ENCODE results near the gene APH1A. TPM values are rescaled to one million over a fixed set of nuclear protein-coding genes. Genes with fewer than 3 reads are reported as not detected.
"Not testable (repeated sequence)": the region's sequence is repeated elsewhere in the genome, so short reads cannot be mapped to it uniquely, and the experiment has no call there.

The APH1A gene
- 175 and 179 TPM in 2 replicates for total RNA-seq (2014; rRNA removed; shearing (Covaris generic))

GRCh38 chr1:150268705-150269403 is at the start of gene APH1A:
APH1A (minus strand) TSS chr1:150269016; CDS start chr1:150268810, 206 bp downstream.
- DNase-seq: peak; percentile 99
- Histone ChIP-seq H3K27me3 (ENCODE audit: control insufficient read depth, insufficient read depth, low read length) (no peaks in the 10 kb centered on the region), H3K4me3 (ENCODE audit: insufficient read depth, low read depth, low read length) (peak within 1 kb of the TSS; percentile 90), H3K36me3 (replicated peaks; ENCODE audit: control insufficient read depth, insufficient read depth, low read length) (peaks cover 21% of the 10 kb centered on the region)

GRCh38 chr1:150314691-150315090 is 45.9 kb upstream of the APH1A start:
- not testable (repeated sequence) for DNase-seq; H3K36me3 ChIP-seq (replicated peaks; ENCODE audit: control insufficient read depth, insufficient read depth, low read length); H3K27me3 ChIP-seq (ENCODE audit: control insufficient read depth, insufficient read depth, low read length); H3K4me3 ChIP-seq (ENCODE audit: insufficient read depth, low read depth, low read length)

GRCh38 chr1:150311762-150312161 is 42.9 kb upstream of the APH1A start:
- DNase-seq: no peak
- Histone ChIP-seq H3K4me3 (ENCODE audit: insufficient read depth, low read depth, low read length) (no peak overlapping the region), H3K36me3 (replicated peaks; ENCODE audit: control insufficient read depth, insufficient read depth, low read length) (peaks cover 6% of the 10 kb centered on the region), H3K27me3 (ENCODE audit: control insufficient read depth, insufficient read depth, low read length) (no peaks in the 10 kb centered on the region)

GRCh38 chr1:150309758-150310508 is 41.1 kb upstream of the APH1A start:
- H3K4me3 ChIP-seq (ENCODE audit: insufficient read depth, low read depth, low read length): no peak overlapping the region
- no peaks in the 10 kb centered on the region for H3K27me3 ChIP-seq (ENCODE audit: control insufficient read depth, insufficient read depth, low read length)
- H3K36me3 ChIP-seq (replicated peaks; ENCODE audit: control insufficient read depth, insufficient read depth, low read length): peaks cover 8% of the 10 kb centered on the region
- no peak for DNase-seq

- not testable (repeated sequence) for H3K36me3 ChIP-seq (replicated peaks; ENCODE audit: control insufficient read depth, insufficient read depth, low read length); H3K27me3 ChIP-seq (ENCODE audit: control insufficient read depth, insufficient read depth, low read length); H3K4me3 ChIP-seq (ENCODE audit: insufficient read depth, low read depth, low read length); DNase-seq
Measured at GRCh38 chr1:150308585-150308984, 39.8 kb upstream of the APH1A start.

GRCh38 chr1:150302902-150303301 is 34.1 kb upstream of the APH1A start:
- Histone ChIP-seq H3K4me3 (ENCODE audit: insufficient read depth, low read depth, low read length) (no peak overlapping the region), H3K36me3 (replicated peaks; ENCODE audit: control insufficient read depth, insufficient read depth, low read length) (peaks cover 14% of the 10 kb centered on the region), H3K27me3 (ENCODE audit: control insufficient read depth, insufficient read depth, low read length) (no peaks in the 10 kb centered on the region)
- DNase-seq: peak; percentile 26

- peaks cover 12% of the 10 kb centered on the region for H3K36me3 ChIP-seq (replicated peaks; ENCODE audit: control insufficient read depth, insufficient read depth, low read length)
- peak; percentile 37 for DNase-seq
- H3K27me3 ChIP-seq (ENCODE audit: control insufficient read depth, insufficient read depth, low read length): no peaks in the 10 kb centered on the region
- H3K4me3 ChIP-seq (ENCODE audit: insufficient read depth, low read depth, low read length): no peak overlapping the region
Measured at GRCh38 chr1:150302338-150302737, 33.5 kb upstream of the APH1A start.

GRCh38 chr1:150299716-150300115 is 30.9 kb upstream of the APH1A start:
- no peak overlapping the region for H3K4me3 ChIP-seq (ENCODE audit: insufficient read depth, low read depth, low read length)
- H3K27me3 ChIP-seq (ENCODE audit: control insufficient read depth, insufficient read depth, low read length): no peaks in the 10 kb centered on the region
- peaks cover 13% of the 10 kb centered on the region for H3K36me3 ChIP-seq (replicated peaks; ENCODE audit: control insufficient read depth, insufficient read depth, low read length)
- DNase-seq: no peak

- Histone ChIP-seq H3K4me3 (ENCODE audit: insufficient read depth, low read depth, low read length) (no peak overlapping the region), H3K36me3 (replicated peaks; ENCODE audit: control insufficient read depth, insufficient read depth, low read length) (peaks cover 12% of the 10 kb centered on the region), H3K27me3 (ENCODE audit: control insufficient read depth, insufficient read depth, low read length) (no peaks in the 10 kb centered on the region)
- no peak for DNase-seq
Measured at GRCh38 chr1:150295476-150295875, 26.7 kb upstream of the APH1A start.

GRCh38 chr1:150293433-150294253 is 24.8 kb upstream of the APH1A start, which contains the start of gene MRPS21:
MRPS21 (plus strand) TSS chr1:150293861; CDS start chr1:150294367, 506 bp downstream.
- DNase-seq: peak; percentile 85
- peak within 1 kb of the TSS; percentile 90 for H3K4me3 ChIP-seq (ENCODE audit: insufficient read depth, low read depth, low read length)
- no peaks in the 10 kb centered on the region; the same call in 1 of the 2 replicates for H3K27me3 ChIP-seq (ENCODE audit: control insufficient read depth, insufficient read depth, low read length)
- peaks cover 10% of the 10 kb centered on the region for H3K36me3 ChIP-seq (replicated peaks; ENCODE audit: control insufficient read depth, insufficient read depth, low read length)

GRCh38 chr1:150288822-150289221 is 20.0 kb upstream of the APH1A start:
- Histone ChIP-seq H3K27me3 (ENCODE audit: control insufficient read depth, insufficient read depth, low read length) (peaks cover 4% of the 10 kb centered on the region; the same call in 1 of the 2 replicates), H3K4me3 (ENCODE audit: insufficient read depth, low read depth, low read length) (no peak overlapping the region), H3K36me3 (replicated peaks; ENCODE audit: control insufficient read depth, insufficient read depth, low read length) (no peaks in the 10 kb centered on the region; the same call in none of the 2 replicates)
- DNase-seq: no peak

- H3K36me3 ChIP-seq (replicated peaks; ENCODE audit: control insufficient read depth, insufficient read depth, low read length): no peaks in the 10 kb centered on the region; the same call in none of the 2 replicates
- peaks cover 8% of the 10 kb centered on the region for H3K27me3 ChIP-seq (ENCODE audit: control insufficient read depth, insufficient read depth, low read length)
- no peak for DNase-seq
- no peak overlapping the region for H3K4me3 ChIP-seq (ENCODE audit: insufficient read depth, low read depth, low read length)
Measured at GRCh38 chr1:150288382-150288781, 19.6 kb upstream of the APH1A start.

- peaks cover 27% of the 10 kb centered on the region for H3K27me3 ChIP-seq (ENCODE audit: control insufficient read depth, insufficient read depth, low read length)
- DNase-seq: no peak
Measured at GRCh38 chr1:150283260-150283659, 14.4 kb upstream of the APH1A start.

GRCh38 chr1:150282558-150282958 is 13.7 kb upstream of the APH1A start:
- Histone ChIP-seq H3K4me3 (ENCODE audit: insufficient read depth, low read depth, low read length) (peak overlapping the region; percentile 47), H3K27me3 (ENCODE audit: control insufficient read depth, insufficient read depth, low read length) (peaks cover 26% of the 10 kb centered on the region), H3K36me3 (replicated peaks; ENCODE audit: control insufficient read depth, insufficient read depth, low read length) (no peaks in the 10 kb centered on the region; the same call in none of the 2 replicates)
- no peak for DNase-seq

More at GRCh38 chr1:150283260-150283659, 14.4 kb upstream of the APH1A start:
- H3K4me3 ChIP-seq (ENCODE audit: insufficient read depth, low read depth, low read length): peak overlapping the region; percentile 47; the same call in 1 of the 2 replicates
- H3K36me3 ChIP-seq (replicated peaks; ENCODE audit: control insufficient read depth, insufficient read depth, low read length): no peaks in the 10 kb centered on the region; the same call in none of the 2 replicates

Data from H7 (cell line).